Muscle layer of duodenum (tissue), 2 donors: ENCODE data around the gene TEAD3.
A peak's percentile ranks its signal among the peaks of the same experiment; 100 is the strongest.
"Not testable (repeated sequence)": the region's sequence is repeated elsewhere in the genome, so short reads cannot be mapped to it uniquely, and the experiment has no call there.

Source experiments
- H3K27ac ChIP-seq: one replicate; pipeline ENCODE4 v1.7.0; 2013; ENCODE audit warnings: mild to moderate bottlenecking, low read length
- H3K27me3 ChIP-seq: one replicate; pipeline ENCODE4 v1.7.0; 2013; ENCODE audit warnings: low read depth, mild to moderate bottlenecking, control low read depth, low read length
- H3K36me3 ChIP-seq, 2 donors: one replicate each; pipeline ENCODE4 v1.7.0; 2013; ENCODE audit warnings: low read length in 2 of 2, control low read depth in 1 of 2, mild to moderate bottlenecking in 1 of 2; ENCODE audit not compliant: insufficient read depth in 2 of 2, control insufficient read depth in 1 of 2
- H3K4me1 ChIP-seq, 2 donors: one replicate each; pipeline ENCODE4 v1.7.0; 2013; ENCODE audit warnings: low read length in 2 of 2, mild to moderate bottlenecking in 2 of 2, control low read depth in 1 of 2, moderate library complexity in 1 of 2; ENCODE audit not compliant: insufficient read depth in 2 of 2, control insufficient read depth in 1 of 2
- H3K4me3 ChIP-seq, 2 donors: one replicate each; pipeline ENCODE4 v1.7.0; 2013; ENCODE audit warnings: low read length in 2 of 2, low read depth in 1 of 2, mild to moderate bottlenecking in 1 of 2
- H3K9me3 ChIP-seq, 2 donors: one replicate each; pipeline ENCODE4 v1.7.0; 2013; ENCODE audit warnings: low read length in 2 of 2, control low read depth in 1 of 2, mild to moderate bottlenecking in 1 of 2; ENCODE audit not compliant: control insufficient read depth in 1 of 2
- donor health status: healthy.

Gene TEAD3

GRCh38 chr6:35496841-35497570, at the start of gene TEAD3:
TEAD3 (minus strand) TSS chr6:35497079.
- H3K4me1 ChIP-seq = peaks cover 20 to 43% of the 10 kb centered on the region in 2 donors
- peaks cover 10% of the 10 kb centered on the region for H3K27me3 ChIP-seq
- H3K27ac ChIP-seq = peak within 1 kb of the TSS; percentile 93
- H3K4me3 ChIP-seq = peak within 1 kb of the TSS; percentile 68 to 73
- no peaks in the 10 kb centered on the region for H3K9me3 ChIP-seq
- H3K36me3 ChIP-seq = no peaks in the 10 kb centered on the region

- Histone ChIP-seq H3K4me1 (no peaks in the 10 kb centered on the region), H3K27me3 (no peaks in the 10 kb centered on the region), H3K4me3 (no peak overlapping the region), H3K9me3 (peaks cover 0 to 5% of the 10 kb centered on the region in 2 donors), H3K36me3 (no peaks in the 10 kb centered on the region), H3K27ac (no peak overlapping the region)
These were observed 48.0 kb upstream of the TEAD3 start for GRCh38 chr6:35544769-35545361.

GRCh38 chr6:35543459-35544193, 46.7 kb upstream of the TEAD3 start:
- Histone ChIP-seq H3K27me3 (no peaks in the 10 kb centered on the region), H3K9me3 (peaks cover 0 to 5% of the 10 kb centered on the region in 2 donors), H3K4me1 (no peaks in the 10 kb centered on the region), H3K4me3 (no peak overlapping the region), H3K27ac (no peak overlapping the region), H3K36me3 (no peaks in the 10 kb centered on the region)

GRCh38 chr6:35541836-35542235, 45.0 kb upstream of the TEAD3 start:
- H3K27me3 ChIP-seq = no peaks in the 10 kb centered on the region
- H3K4me3 ChIP-seq = no peak overlapping the region
- no peaks in the 10 kb centered on the region for H3K36me3 ChIP-seq
- peaks cover 0 to 5% of the 10 kb centered on the region in 2 donors for H3K9me3 ChIP-seq
- H3K27ac ChIP-seq = no peak overlapping the region
- no peaks in the 10 kb centered on the region for H3K4me1 ChIP-seq

GRCh38 chr6:35539223-35539622, 42.3 kb upstream of the TEAD3 start:
- Histone ChIP-seq H3K27me3 (no peaks in the 10 kb centered on the region), H3K4me3 (no peak overlapping the region), H3K27ac (no peak overlapping the region), H3K4me1 (peaks cover 0 to 3% of the 10 kb centered on the region in 2 donors), H3K9me3 (peaks cover 0 to 5% of the 10 kb centered on the region in 2 donors), H3K36me3 (no peaks in the 10 kb centered on the region)

DNA sequence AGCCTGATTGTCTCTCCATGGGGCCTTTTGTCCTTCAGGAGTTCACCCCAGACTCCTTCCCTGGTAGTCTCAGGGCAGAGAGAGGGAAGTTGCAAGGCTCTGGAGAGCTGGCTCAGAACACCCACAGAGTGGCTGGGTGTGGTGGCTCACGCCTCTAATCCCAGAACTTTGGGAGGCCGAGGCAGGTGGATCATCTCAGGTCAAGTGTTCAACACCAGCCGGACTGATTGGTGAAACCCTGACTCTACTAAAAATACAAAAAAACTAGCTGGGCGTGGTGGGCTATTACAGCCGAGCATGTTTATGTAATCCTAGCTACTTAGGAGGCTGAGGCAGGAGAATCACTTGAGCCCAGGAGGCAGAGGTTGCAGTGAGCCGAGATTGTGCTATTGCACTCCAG, 39.0 kb upstream of the TEAD3 start:
- not testable (repeated sequence) for H3K36me3 ChIP-seq, H3K4me3 ChIP-seq, H3K27me3 ChIP-seq, H3K4me1 ChIP-seq, H3K9me3 ChIP-seq, H3K27ac ChIP-seq

DNA sequence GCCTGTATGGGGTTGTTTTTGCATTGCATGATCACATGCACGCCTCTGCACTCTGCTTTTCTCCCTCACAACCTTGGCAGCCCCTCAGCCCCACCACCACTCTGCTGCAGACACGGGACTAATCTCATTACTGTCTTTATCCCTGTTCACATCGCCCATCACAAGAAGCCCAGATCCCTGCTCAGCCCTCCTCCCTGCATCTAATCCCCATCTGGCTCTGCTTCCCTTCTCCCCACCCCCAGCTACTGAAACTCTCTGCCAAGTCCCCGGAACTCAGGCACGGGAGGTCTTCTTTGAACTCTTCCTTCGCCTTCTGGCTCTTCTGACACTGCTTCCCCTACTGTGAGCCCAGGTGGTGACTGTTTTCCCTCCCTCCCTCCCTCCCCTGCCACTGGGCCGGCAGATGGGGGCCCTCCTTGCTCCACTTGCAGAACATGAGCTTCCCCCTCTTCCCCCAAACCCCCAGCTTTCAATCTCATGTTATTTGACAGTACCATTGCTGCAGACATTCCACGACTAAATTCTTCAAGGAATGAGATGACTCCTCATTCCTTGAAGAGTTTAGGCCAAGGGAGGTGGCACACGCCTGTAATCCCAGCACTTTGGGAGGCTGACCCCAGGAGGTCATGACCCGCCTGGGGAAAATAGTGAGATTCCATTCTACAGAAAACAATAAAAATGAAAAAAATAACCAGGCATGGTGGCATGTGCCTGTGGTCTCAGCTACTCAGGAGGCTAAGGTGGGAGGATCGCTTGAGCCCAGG, 37.7 kb upstream of the TEAD3 start:
- H3K36me3 ChIP-seq = no peaks in the 10 kb centered on the region
- no peak overlapping the region for H3K4me3 ChIP-seq
- H3K4me1 ChIP-seq = peaks cover 0 to 3% of the 10 kb centered on the region in 2 donors
- no peak overlapping the region for H3K27ac ChIP-seq
- no peaks in the 10 kb centered on the region for H3K9me3 ChIP-seq
- no peaks in the 10 kb centered on the region for H3K27me3 ChIP-seq

GRCh38 chr6:35533981-35534380, 37.1 kb upstream of the TEAD3 start:
- no peaks in the 10 kb centered on the region for H3K9me3 ChIP-seq
- no peak overlapping the region for H3K27ac ChIP-seq
- H3K4me1 ChIP-seq = peaks cover 0 to 3% of the 10 kb centered on the region in 2 donors
- no peaks in the 10 kb centered on the region for H3K27me3 ChIP-seq
- H3K36me3 ChIP-seq = no peaks in the 10 kb centered on the region
- no peak overlapping the region for H3K4me3 ChIP-seq

DNA sequence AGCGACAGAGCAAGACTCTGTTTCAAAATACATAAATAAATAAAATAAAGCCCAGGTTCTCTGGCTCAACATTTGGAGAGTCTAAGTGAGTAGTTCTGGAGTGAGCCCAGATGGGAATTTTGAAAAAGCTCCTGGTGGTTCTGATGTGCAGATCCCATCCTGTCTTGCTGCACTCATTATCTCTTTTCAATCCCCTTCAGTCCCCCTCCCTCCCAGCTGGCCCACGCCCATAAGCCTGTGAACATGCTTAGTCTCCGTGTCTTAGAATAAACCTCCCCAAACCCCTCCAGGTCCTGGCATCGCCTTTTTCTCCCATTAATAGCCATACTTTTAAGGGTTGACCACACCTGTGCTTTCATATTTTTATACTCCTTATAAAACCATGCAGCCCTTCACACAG, 35.2 kb upstream of the TEAD3 start:
- no peaks in the 10 kb centered on the region for H3K27me3 ChIP-seq

GRCh38 chr6:35524380-35525020, 27.6 kb upstream of the TEAD3 start:
- no peaks in the 10 kb centered on the region for H3K9me3 ChIP-seq
- no peak overlapping the region for H3K27ac ChIP-seq
- H3K4me1 ChIP-seq = no peaks in the 10 kb centered on the region
- no peaks in the 10 kb centered on the region for H3K27me3 ChIP-seq
- no peak overlapping the region for H3K4me3 ChIP-seq
- no peaks in the 10 kb centered on the region for H3K36me3 ChIP-seq

More for the DNA sequence above, 35.2 kb upstream of the TEAD3 start:
- H3K9me3 ChIP-seq = no peaks in the 10 kb centered on the region
- no peak overlapping the region for H3K27ac ChIP-seq
- no peaks in the 10 kb centered on the region for H3K36me3 ChIP-seq
- H3K4me1 ChIP-seq = peaks cover 0 to 3% of the 10 kb centered on the region in 2 donors
- H3K4me3 ChIP-seq = no peak overlapping the region
